DMS153 treated with DMSO at 0.1 percent for 48 hours (cell line): ENCODE data around the gene ABHD17B.
"Not testable (repeated sequence)": the region's sequence is repeated elsewhere in the genome, so short reads cannot be mapped to it uniquely, and the experiment has no call there.

Source experiments
- DNase-seq: peaks from one replicate; lab custom pipeline; 2025; ENCODE audit not compliant: unreplicated experiment; lab: John Stamatoyannopoulos, UW

Gene ABHD17B

DNA sequence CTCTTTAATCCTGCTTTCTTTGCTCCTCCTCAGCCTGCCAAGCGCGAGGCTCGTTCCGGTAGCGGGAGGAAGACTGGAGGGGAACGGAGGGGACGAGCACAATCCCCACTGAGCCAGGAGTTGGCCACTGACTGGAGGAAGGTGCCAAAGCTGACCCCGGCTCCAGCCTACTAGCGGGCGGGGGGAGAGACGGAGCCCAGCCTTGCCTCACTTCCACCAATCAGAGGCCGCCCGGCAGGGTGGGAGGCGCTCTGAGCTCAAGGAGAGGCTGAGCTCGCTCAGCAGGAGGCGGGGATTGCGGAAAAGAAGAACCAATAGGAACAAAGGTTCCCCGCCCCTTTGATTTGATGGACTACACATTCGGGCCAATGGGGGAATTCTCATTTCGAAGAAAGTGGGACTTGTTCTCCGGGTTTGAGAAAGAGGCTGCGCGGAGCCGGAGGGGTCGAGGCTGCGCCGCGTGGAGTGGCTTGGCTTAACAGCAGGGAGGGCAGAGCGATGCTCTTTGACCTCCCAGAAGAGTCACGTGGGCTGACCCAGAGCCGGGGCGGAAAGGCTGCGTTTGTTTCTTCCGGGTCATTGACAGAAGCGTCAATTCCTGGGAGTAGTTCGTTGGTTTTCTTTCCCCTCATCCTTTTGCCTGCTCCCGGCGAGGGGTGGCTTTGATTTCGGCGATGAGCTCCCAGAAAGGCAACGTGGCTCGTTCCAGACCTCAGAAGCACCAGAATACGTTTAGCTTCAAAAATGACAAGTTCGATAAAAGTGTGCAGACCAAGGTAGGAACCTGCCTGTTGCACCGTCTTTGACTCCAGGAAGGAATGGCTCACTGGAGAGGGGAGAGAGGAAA is at the start of gene ABHD17B, which contains the start of gene C9orf85:
Gene ABHD17B (minus strand): TSS at position 133 of the 847 bp plus-strand sequence. CDS start 36,113 bp downstream, outside the sequence.
Gene C9orf85 (plus strand): TSS at position 579 of the 847 bp plus-strand sequence. CDS start 96 bp downstream, at position 675.
- peak; percentile 96 for DNase-seq

- no peak for DNase-seq
Observed at GRCh38 chr9:71955300-71955915, 44.4 kb upstream of the ABHD17B start.

DNA sequence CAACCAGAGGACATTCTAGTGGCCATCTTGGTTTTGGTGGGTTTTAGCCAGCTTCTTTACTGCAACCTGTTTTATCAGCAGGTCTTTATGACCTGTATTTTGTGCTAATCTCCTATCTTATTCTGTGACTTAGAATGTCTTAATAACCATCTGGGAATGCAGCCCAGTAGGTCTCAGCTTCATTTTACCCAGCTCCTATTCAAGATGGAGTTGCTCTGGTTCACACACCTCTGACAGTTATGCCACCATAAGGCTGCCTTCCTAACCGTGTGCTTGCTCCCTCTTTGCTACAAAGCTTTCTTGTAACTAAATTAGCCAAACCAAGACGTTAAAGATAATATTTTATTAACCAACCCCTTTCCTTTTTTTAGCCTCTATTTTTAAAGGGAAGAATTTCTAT is 43.7 kb upstream of the ABHD17B start:
- not testable (repeated sequence) for DNase-seq

GRCh38 chr9:71944754-71945375 is 33.9 kb upstream of the ABHD17B start:
- DNase-seq: no peak

- DNase-seq: no peak
Observed at GRCh38 chr9:71941998-71942567, 31.1 kb upstream of the ABHD17B start.

DNA sequence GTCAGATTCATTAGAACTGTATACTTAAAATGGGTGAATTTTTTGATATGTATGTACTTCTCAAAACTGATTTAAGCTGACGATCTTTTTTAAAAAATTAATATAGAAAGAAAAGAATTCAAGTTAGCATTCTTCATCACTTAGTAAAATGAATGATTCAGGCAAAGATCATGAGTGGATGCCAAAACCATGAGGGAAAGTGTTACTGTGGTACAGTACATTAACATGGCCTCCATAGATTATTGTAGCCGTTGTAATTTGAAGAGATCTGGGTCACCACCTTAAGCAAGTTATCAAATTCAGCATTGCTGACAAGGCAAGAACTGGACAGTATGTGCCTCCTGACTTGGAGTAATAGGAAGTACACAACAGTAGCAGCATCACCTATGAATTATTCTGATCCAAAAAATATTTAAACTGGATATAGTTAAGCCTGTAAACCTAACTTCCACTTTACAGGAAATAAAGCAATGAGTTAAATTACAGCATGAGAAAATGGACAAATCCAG is 30.1 kb upstream of the ABHD17B start:
- no peak for DNase-seq

DNA sequence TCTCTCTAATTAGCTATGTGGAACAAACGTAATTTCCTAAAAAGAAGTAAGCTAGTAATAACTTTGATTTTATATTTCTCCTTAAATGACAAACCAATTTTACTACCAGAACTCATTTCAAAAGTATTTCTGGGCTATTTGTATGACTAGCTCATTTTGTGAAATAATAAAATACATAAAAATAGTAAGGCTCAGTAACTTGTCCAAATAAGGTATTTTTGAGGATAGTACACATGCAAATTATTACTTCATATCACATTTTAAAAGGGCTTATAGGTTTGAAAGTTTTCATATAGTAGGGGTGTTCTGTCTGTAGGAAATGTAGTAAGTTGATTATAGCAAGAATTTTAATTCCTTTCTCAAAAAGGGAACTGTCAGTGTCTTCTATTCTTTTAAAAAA is 26.9 kb upstream of the ABHD17B start:
- DNase-seq: no peak

DNA sequence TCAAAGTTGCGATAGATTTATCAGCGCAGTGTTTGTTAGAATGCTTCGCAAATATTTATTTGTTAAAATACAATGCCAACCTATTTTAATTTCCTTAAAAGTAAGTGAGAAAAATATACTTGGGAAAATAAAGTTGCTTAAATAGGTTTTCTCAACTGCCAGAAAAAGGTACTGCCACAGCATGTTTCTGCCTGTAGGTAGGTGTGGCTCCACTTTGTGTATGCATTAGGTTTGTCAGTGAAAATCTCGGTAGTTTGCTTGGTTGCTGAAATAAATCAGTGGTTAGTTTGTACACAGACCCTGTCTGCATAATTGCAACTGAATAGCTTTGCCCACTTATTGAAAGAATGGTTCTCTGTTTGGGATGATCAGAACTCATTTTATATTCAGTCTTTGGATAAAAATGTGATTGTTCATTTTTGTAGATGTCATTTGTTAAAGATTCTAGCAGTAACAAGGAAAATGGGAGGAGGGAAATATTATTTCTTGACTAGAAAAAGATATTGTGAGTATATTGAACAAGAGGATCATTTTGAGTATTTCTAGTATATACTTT is 26.2 kb upstream of the ABHD17B start:
- DNase-seq: no peak

GRCh38 chr9:71936066-71936465 is 25.1 kb upstream of the ABHD17B start:
- no peak for DNase-seq

DNA sequence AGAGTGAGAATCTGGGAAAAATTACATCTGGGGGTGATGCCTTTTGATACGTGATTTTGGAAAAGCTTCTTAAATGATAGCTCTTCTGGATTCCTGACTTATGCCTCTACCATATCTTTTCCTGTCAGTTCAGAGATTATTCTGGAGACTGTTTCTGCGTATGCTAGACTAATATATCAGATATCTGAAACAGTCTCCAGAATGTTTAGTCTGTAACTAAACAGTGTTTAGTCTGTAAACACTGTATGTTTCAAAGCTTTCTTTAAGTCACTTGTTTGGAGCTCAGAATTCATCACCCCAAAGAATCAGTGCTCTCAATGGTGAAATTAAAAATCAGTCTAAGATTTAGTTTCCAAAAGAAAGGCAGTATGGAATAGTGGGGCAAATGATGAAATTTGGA is 20.2 kb upstream of the ABHD17B start:
- no peak for DNase-seq

DNA sequence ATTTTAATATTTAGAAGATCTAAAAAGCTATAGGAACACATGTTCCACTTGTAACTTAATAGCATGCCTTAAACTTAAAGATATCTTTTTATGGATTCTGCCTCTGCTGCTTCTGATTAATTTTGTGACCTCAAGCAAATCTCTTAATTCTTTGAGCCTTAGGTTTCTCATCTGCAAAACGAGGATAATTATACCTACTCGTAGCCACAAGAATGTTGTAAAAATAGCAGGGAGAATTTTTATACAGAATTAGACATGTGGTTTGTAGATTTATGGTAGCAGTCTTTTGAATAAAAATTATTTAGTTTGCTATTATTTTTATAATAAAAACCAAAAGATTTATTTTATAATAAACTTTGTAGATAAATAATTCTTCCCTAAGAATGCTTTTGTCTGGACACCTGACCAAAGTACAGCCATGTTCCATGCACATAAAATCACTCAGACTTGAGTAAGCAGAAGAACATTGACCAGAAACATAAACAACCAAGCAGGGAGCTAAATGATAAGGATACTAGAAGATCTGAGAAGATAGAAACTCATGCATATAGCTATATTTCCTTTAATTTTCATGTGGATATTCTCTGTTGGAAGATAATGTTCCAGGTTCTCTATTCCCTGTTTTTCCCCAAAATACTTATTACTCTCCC is 18.9 kb upstream of the ABHD17B start:
- no peak for DNase-seq

DNA sequence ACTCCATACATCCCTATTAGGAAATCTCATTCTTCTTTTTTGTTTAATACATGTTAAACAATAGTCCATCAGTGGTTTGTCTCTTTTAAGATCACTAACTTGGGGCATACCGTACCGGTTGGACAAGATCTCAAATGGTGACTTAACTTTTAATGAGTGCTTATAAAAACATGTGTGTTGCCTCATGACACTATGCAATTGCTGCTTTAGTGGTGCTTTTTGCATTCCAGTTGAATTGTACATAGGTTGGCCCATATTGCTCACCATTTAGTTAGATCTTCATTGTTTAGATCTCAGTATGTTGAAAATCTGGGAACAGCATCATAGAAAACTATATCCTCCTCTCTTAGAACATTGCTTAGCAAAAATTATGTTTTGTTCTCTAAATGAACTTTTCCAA is 18.2 kb upstream of the ABHD17B start:
- no peak for DNase-seq

DNA sequence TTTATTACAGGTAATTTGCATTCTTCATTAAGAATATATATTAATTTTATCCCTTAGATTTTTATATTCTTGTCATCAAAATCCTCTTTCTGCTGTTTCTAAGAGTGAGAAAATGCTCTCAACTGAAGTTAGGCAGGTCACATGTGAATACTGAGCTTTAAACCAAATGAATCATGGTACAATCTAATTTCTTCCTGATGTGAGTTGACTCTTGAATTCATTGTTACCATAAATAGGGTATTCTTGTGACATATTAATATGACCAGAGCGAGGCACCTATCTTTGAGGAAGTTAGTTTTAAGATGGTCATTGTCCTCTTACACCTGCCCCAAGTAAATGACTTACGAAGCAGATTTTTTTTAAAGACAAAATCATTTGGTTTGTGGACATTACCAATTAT is 17.8 kb upstream of the ABHD17B start:
- no peak for DNase-seq

- no peak for DNase-seq
Observed at GRCh38 chr9:71928376-71928775, 17.4 kb upstream of the ABHD17B start.

DNA sequence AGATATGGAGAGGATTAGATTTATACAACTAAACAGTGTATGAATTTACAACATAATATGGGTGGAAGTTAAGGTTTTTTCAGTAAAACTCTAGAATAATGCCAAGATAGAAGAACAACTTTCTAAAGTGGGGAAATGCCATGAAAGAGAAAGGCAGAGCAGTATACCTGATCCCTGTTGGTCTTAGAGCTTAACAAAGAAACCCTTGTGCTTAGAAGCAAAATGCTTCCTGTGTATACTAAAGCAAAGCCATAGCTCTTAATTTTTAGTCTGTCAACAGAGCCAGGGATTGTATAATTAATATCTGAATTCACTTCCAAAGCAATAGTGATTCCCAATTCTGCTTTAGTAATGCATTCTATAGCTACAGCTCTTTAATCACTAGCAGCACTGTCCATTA is 14.8 kb upstream of the ABHD17B start:
- no peak for DNase-seq

- no peak for DNase-seq
Observed at GRCh38 chr9:71924576-71924975, 13.6 kb upstream of the ABHD17B start.

GRCh38 chr9:71921190-71921814 is 10.3 kb upstream of the ABHD17B start:
- DNase-seq: no peak

- DNase-seq: no peak
Observed at GRCh38 chr9:71920456-71921189, 9.6 kb upstream of the ABHD17B start.

DNA sequence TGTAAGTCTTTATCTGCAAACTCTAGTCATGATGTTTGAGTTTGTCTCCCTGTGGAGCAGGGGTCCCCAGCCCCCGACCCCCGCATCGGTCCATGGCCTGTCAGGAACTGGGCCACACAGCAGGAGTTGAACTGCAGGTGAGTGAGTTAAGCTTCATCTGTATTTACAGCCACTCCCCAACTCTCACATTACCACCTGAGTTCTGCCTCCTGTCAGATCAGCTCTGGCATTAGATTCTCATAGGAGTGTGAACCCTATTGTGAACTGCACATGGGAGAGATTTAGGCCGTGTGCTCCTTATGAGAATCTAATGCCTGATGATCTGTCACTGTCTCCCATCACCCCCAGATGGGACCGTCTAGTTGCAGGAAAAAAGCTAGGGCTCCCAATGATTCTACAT is 7.4 kb upstream of the ABHD17B start:
- no peak for DNase-seq
